Limb (tissue), 2 donors: ENCODE measurements around the gene PRSS8.
A peak's percentile ranks its signal among the peaks of the same experiment; 100 is the strongest.
"Not testable (repeated sequence)": the region's sequence is repeated elsewhere in the genome, so short reads cannot be mapped to it uniquely, and the experiment has no call there.

Experiments used
- DNase-seq, 2 donors: peaks; one replicate each; pipeline ENCODE4 v3.0.0-alpha.2; 2016; ENCODE audit errors: extremely low spot score in 2 of 2

The PRSS8 gene

DNA sequence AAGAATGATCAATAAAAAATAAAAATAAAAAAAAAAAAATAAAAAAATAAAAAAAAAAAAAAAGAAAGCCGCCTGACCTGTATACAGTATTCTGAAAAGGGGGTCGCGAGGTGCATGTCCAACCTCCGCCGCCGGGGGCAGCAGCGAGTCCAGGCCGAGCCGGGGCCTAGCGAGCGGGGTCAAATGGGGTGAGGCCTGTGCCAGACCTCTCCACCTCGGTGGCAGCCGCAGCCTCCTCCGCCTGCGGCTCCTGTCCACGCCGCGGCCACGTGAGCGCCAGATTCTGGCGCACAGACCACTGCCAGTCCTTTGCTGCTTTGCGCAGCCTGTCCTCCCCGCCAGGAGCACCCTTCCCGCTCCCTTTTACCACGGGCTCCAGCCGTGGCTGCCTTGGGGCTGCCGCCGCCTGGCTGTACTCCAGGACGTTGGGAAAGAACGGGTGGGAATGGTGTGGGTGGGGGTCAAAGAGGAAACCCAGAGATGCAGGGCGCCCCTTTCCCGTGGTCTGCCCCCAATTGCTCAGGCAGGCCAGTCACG, 29.8 kb downstream of the PRSS8 start:
- peak; percentile 36 to 86 for DNase-seq

DNA sequence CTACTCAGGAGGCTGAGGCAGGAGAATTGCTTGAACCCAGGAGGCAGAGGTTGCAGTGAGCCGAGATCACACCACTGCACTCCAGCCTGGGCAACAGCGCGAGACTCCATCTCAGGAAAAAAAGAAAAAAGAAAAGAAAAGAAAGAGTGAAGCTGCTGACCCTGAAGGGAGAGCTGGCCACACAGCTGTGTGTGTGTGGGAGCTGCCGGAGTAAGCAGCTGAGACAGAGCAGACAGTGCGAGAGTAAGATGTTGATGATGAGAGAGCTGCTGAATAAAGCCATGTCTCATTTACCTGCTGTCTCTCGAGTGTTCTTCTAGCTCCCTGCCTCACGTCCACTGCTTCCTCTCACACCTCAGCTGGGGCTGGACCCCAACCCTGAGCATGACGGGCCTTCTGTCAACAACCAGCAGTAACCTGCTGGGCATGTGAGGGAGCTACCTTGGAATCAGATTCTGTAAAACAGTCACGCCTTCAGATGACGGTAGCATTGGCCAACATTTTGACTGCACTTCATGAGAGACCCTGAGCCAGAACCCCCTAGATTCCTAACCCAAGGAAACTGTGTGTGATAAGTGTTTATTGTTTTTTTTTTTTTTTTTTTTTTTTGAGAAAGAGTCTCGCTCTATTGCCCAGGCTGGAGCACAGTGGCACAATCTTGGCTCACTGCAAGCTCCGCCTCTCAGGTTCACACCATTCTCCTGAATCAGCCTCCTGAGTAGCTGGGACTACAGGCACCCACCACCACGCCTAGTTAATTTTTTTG, 34.5 kb downstream of the PRSS8 start:
- not testable (repeated sequence) for DNase-seq

DNA sequence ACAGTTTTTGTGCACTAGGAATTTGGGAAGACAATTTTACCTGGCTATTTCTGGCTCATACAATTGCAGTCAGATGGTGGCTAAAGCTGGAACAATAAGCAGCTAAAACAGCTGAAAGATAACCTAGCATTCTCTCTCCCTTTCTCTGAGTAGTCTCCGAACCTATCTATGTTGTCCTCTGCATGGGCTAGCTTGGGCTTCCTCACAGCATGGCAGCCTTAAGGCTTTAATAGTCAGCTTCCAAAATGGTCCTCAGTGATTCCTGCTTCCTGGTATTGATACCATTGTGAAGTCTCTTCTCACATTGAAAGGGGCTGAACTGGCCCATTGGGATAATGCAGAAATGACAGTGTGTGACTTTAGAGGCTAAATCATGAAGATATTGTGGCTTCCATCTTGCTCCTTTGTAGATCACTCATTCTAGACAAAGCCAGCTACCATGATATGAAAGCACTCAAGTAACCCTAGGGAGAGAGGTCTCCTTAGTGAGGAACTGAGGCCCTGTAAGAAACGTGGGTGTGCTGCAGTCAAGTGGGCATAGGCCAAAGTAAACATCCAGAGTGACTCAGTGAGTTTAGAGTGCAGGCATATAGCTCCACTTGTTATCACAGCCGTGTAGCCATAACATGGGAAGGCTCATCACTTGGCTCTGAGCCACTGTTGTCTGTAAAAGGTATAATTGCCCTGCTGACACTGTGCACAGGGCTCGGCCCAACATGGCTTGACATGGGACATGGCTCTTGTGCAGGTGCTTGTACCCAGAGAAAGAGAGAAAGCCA, 35.5 kb downstream of the PRSS8 start:
- no peak for DNase-seq

DNA sequence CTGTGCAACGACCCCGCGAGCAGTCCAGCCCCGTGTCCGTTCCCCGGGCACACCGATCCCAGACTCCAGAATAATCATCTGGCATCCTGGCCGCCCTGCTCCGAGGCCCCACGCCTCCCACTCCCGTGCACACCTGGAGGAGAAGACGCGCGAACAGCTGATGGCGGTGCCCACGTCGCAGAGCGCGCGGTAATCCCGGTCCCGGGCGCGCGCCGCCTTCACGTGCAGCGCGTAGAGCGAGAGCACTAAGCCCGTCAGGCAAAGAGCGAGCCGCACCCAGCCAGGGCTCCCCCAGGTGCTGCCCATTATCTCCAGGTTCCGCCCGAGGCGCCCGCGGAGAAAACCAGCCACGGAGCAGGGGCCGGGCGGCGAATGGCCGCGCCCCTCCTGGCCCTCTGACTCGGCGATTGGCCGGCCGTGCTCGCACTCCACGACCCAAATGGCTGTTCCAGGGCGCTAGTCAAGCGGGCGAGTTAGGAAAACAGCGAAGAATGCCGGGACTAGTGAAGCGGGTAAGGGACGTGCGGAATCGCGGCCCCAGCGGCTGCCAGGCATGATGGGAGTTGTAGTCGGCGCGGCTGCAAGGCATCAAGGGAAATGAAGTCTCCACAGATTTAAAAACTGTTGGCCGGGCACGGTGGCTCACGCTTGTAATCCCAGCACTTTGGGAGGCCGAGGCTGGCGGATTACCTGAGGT, 41.0 kb downstream of the PRSS8 start, which contains the start of gene VKORC1:
VKORC1 (minus strand) TSS at position 374 of the 697 bp plus-strand sequence; CDS start at position 306, 68 bp downstream.
- peak; percentile 90 to 92 for DNase-seq

DNA sequence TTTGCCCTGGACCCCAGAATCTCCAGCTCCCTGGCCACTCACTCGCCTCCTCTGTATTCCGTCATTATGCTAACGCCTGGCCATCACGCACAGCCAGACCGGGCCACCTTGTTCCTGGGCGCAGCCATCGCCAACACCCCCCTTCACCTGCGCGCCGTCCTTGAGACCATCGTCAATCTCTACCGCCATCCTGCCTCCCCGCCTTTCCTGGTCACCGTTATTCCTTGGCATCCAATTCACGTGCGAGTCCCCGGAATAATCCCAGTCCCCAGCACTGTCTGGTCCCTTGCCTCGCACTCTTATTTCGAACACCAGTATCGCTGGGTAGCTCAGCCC, 41.5 kb downstream of the PRSS8 start:
- DNase-seq, result no peak

DNA sequence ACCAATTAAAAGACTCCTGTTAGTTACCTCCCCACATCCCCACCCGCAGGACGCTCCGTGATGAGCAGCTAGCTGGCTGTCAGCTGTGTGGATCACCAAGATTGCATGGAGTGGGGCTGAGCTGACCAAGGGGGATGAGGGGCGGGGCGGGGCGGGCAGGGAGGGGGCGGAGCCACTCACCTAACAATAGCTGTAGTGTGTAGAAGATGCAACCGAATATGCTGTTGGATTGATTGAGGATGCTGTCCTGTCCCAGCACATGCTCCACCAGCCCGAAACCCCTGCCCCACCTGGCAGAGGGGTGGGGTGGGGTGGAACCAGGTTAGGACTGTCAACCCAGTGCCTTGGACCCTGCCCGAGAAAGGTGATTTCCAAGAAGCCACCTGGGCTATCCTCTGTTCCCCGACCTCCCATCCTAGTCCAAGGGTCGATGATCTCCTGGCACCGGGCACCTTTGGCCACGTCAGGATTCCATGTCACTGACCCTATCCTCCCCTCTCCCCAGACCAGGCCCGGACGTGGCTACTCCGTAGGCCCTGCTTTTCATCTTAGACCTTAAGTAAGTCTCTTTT, 42.3 kb downstream of the PRSS8 start:
- no peak for DNase-seq

DNA sequence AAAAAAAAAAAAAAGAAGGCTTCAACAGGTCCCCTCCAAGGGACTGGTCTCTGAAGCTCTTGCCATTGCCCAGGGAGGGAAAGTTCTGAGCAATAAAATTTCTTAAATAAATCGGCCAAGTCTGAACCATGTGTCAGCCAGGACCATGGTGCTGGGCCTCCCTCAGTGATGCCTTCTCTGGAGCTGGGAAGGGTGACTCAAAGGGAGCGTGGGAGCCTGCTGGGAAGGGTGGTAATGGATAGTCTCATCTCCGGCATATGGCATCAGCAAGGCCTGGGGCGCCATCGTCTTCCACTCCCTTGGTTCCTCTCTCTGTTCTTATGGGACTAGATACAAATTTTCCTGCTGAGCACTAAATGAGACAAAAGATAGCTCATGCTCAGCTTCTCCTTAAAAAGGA, 43.2 kb downstream of the PRSS8 start:
- no peak for DNase-seq

DNA sequence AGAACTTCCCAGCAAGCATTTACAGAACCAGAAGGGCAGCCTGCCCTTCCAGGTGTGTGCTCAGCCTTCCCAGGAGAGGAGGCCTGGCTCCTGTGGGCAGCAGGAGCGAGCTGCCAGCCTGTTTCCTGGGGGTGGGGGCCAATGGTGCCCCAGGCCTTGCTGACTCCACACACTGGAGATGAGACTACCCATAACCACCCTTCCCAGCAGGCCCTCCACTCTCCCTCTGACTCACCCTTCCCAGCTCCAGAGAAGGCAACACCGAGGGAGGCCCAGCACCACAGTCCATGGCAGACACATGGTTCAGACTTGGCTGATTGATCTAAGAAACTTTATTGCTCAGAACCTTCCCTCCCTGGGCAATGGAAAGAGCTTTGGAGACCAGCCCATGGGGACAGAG, 45.0 kb downstream of the PRSS8 start:
- no peak for DNase-seq

DNA sequence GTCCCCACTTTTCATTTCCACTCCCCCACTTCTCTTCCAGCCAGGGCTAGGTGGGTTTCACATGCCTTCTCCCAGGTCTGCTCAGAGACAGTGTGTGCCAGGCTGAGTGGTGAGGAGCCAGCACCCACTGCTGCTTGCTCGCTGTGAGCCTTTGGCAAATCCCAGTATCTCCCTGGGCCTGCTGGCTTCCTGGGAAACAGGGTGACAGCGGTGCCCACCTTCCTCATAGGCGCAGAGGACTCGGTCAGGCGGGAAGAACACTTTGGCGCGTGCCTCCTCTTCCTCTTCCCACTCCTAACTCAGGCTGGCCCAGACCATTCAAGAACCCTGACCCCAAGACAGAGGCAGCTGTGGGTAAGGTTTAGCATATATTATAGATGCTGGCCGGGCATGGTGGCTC, 46.3 kb downstream of the PRSS8 start:
- no peak for DNase-seq

DNA sequence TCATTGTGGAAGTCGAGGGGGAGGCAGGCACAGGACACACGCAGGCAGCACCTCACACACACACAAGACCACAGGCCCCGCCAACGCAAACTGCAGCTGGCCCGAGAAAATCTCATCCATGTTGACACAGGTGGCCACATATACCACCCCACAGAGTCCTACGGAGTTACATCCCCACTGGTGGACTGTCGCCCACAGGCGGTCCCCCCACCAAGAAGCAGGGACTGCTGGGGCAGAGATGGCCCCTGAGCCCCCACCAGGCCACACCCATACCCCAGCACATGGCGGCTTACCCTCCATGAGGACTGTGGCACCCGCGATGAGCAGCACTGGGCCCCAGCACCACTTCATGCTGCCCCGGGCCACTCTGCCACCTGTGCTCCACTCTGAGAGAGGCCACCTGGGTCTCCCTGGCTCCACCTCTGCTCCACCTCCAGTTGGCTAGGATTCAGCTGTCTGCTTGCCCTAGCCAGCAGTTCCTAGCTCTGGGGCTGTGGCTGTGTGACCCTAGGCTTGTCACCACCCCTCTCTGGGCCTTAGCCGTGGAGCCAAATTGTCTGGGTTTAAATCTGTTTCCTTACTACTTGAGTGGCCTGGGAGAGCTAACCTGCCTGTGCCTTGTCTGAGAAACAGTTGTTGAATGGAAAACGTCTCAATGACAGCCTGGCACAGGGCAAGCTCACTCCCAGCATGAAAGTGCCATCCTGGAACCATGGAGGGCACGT, 46.9 kb downstream of the PRSS8 start, which contains the start of gene PRSS53:
PRSS53 (minus strand) TSS at position 485 of the 725 bp plus-strand sequence; CDS start at position 351, 134 bp downstream.
- DNase-seq, result peak in 1 of 2 donors; percentile 31

DNA sequence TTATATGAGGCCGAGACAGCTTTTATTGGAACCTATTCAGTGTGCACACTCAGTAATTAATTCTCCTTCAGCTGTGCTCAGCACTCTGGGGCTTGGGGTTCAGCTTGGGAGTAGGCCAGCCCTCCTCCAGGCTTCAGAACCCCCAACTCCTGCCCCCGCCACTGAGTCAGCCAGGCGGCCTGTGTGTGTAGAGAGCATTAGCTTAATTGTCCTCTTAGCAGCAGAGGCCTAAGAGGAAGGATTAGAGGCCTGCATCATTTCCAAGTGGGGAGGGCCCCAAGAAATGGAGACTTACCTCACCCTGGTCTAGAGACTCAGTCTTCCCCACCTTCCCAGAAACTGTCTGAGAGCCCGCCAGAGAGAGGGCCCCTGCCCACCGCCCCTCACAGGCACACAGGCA, 47.6 kb downstream of the PRSS8 start:
- DNase-seq, result peak in 1 of 2 donors; percentile 25

DNA sequence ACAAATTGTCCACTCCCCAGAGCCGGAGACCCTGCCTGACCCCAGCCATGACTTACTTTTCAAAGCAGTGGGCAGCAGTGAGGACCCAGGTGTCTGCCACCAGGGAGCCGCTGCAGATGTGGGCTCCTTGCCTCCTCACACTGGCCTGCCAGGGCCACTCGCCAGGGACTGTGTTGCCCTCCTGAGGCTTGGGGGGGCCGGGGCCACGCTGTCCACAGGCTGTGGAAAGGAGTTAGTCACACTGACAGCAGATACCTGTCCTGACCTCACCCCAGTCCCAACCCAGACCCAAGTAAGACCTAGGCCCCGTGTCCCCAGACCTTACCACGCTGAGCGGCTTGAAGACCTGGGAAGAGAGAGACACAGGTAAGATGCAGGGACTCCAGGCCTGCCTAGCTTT, 48.0 kb downstream of the PRSS8 start:
- DNase-seq, result peak in 1 of 2 donors; percentile 27

DNA sequence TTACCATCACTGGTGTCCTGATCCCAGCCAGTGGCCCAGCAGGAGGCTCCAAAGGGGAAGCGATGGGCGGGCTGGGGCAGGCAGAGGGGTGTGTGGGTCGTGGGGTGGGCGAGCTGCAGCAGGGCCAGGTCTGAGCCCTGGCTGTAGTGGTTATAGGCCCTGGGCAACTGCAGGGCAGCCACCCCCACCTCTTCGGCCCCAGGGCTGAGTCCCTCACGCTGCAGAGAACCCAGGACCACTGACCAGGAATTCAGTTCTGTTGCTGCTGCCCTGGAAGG, 49.0 kb downstream of the PRSS8 start:
- DNase-seq, result no peak

DNA sequence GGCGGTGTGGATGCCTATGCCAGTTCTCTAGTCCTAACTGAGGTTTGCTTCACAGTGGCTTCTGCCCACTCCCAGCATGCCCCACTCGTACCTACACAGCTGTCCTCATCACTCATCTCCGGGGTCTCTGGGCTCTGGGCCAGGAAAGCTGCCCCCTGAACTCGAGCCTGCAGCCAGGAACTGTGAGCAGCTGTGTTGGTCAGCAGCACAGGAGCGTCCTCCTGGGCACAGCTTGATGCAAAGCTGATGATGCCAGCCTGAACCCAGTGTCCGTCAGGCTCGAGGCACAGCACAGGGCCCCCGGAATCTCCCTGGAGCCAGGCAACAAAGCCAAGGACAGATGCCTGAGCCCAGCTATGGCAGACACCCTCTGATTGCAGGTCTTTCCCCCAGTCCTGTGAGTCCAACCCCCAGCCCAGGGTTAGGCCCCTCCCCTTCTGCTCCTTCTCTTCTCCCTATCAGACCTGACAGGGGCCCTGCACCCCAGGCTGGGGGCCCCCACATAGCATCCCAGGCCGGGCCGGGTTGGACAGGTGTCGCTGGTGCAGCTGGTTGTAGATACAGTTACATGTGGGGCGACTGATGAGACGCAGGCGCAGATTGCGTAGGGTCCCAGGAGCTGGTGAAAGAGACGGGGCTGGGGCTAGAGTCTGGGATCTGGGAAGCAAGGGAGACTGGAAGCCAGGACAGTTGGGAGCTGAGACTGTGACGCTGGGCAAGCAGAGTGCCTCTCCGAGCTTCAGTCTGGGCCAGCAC, 49.5 kb downstream of the PRSS8 start:
- DNase-seq, result peak; percentile 55 to 66

DNA sequence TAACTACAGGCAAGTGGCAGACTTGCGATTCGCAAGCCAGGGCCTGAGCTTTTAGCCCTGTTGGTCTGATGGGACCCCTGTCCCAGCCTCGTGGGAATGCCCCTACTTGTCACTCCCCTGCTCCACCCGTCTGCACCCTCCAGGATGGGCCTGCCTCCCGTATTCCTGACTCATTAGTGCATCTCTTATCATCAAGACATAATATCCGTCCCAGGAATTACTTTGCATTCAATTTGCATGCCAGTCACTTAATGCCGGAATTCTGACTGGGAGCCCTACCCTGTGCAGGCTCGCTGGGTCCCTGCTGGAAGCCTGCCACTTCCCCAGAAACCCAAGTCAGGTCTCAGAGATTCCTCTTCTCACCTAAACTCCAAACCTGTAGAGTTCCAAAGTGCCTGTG, 50.1 kb downstream of the PRSS8 start:
- DNase-seq, result peak in 1 of 2 donors; percentile 22

DNA sequence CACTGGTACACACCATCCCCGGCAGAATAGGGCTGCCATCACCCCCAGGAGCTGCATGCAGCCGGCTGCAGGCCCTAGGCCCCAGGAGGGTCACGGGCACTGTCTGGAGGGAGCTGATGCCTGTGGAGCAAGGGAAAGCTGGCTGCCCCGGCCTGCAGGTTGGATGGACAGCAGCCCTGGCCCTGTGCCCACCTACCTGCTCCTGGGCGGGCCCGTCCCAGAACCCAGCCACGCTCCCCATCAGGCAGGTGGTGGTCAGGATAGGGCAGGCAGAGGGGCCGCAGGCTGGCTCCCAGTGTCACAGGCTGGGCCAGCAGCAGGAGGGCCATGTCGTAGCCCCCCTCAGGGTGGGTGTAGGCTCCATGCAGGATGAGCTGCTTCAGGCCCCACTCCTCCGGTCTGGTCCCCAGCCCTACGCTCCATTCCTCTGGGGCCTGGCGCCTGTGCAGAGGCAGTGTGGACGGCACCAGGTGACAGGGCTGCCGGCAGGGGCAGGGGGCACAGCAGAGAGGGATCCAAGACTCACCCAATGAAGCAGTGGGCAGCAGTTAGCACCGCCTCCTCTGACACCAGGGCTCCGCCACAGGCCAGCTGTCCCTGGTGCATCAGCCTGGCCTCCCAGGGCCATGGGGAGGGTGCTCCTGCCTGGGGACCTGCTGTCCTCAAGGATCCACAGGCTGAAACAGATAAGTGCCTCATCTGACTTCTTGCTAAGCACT, 50.8 kb downstream of the PRSS8 start:
- DNase-seq, result peak; percentile 32 to 41

DNA sequence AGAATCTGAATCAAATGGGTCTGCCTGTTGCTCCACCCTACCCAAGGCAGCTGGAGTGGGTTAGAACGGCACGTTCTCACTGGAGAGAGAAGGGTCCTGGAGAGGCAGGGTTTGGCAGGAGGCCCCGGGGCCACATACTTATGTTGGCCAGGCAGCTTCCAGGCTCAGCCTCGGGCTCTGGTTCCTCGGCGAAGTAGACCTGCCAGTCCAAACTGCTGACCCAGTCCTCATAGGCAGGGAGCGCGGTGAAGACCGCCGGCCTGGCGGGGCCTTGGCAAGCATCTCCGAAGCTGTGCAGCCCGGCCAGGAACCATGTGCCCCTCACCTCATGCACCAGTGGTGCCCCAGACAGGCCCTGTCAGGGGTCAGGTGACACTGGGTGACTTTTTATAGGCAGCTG, 51.5 kb downstream of the PRSS8 start:
- peak in 1 of 2 donors; percentile 27 for DNase-seq

DNA sequence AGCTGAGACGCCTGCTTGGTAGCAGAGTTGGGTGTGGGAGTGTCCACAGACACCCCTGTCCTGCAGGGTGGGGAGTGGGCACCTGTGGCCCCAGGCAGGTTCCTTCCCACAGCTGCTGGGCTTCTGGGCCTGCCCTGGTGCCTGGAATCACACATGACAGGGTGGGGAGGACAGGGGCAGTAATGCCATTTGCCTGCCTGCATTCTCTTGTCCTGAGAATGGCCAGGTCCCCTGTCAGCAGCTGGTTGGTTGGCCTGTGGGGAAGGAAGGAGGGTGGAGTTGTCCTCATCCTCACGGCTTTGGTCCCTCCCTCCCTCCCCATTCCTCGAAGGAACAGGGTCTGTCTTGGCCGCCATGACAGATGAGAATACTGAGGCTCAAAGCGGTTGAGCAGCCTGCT, 52.0 kb downstream of the PRSS8 start:
- DNase-seq, result no peak

DNA sequence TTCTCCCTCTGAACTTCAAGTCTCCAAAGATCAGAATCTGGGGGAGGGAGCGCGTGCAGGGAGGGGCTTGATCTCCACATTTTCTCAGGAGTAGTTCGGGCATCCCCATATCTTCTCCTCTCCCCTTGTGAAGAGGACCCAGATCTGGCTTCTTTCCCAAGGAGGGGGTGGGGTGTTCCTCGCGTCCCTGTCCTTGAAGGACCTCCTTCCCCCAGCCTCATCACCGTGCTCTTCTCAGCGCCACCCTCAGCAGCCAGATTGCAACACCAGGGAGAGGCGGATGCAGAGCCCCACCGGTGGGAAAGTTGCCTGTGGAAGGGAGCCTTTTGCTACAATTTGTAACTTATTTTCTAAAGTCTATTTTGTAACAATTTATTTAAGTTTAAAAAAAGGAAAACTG, 52.4 kb downstream of the PRSS8 start:
- DNase-seq, result no peak
